ENCODE measurements around the gene SENP6.

SENP6 gene

DNA sequence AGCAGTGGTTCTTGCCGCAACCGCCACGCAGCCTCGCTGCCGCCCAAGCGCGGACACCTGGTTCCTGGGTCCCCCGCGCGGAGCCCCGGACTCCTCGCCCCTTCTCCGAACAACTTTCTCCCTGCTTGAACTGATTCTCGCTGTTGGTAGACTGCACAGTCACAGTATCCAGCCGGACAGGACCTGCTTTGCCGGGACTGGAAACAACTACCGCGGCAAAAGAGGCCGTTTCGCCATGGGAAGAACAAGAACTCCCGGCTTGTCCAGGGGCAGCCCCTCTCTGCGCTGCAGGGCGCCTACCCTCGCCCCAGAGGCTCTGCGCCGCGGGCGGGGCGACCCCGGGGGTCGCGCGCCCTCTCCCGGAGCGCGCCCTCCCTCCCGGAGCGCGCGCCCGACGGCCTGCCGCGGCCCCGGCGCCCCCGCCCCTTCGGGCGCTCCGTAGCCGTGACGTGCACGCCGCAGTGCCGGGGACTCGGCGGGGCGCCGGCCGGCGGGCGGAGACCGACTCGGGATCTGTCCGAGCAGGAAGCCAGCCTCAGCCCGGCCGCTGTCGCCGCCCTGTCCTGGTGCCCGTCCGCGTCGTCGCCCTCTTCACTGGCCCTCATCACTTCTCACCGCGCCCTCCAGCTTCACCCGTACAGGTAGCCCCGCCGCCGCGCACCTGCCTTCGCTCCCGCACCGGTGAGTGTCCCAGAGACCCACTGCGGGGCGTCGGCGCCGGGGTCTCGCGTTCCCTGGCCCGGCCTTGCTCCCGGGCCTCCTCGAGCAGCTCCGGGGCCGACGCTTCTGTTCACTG lies 147.3 kb downstream of the SENP6 start, which contains the start of gene MYO6:
Gene MYO6 (plus strand): TSS at position 497 of the 796 bp plus-strand sequence. CDS start 68,309 bp downstream, outside the sequence.
- DNase-seq: no peak

GRCh38 chr6:75751443-75751842 lies 149.8 kb downstream of the SENP6 start:
- DNase-seq: no peak

DNA sequence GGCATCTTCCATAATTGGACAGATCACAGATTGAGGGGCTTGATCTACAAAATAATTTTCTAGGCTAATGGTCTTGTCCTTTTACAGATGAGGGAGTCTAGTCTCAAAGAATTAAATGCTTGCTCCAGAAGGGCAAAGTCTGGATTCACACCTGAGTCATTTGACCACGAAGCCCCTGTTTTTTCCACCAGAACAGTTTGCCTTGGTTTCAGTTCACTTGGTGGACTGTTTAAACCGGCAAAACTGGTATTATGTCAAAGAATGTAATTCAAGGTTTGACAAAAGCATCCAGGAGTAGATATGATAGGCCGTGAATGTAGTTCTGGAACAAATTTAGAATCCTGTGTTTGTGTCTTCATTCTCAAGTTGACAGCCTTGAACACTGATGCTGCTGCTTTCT lies 150.7 kb downstream of the SENP6 start:
- DNase-seq: no peak

DNA sequence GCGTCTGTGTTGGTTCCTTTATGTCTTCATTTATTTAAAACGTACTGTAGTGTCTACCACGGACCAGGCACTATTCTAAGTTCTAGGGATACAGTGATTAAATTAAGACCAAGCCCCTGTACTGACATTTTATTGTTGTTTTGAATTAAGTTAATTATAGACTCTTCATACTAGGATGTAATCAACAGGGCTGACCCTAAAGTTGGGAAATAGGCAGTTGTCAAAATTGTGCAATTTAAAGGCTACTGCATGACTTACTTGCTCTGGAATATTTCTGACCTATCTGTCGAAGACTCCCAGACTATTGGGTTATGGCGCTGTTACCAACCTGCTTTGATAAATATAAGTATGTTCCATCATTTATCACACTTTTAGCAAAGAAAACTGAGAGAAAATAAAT lies 154.0 kb downstream of the SENP6 start:
- DNase-seq: no peak

DNA sequence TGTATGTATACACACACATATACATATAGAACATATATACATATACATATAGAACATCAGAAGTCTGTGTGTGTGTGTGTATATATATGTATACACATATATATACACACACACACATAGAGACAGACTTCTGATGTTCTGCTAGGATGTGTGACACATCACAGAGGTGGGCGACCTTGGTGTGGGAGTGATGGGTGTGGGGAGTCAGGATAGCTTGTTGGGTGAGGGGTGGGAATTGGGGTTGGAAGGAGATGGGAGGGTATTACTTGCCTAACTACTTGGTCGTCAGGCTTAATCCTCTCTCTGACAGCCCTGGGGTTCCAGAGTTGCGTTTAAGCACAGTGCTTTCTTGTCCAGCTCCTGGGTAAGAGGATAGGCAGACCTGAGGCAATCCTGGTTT lies 155.6 kb downstream of the SENP6 start:
- DNase-seq: no peak

DNA sequence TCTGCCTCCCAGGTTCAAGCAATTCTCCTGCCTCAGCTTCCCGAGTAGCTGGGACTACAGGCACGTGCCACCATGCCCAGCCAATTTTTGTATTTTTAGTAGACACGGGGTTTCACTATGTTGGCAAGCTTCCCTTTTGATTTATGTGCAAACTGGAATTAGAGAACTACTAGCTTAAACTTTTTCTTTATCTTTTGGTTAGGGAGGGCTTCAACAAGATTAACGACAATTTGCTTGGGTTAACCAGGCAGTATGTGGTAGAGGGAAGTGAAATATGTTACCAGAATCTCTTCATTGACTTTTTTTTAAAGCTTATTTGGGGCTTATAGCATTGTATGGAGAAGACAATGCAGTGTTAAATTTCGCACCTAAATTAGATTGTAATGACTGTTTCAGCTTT lies 156.4 kb downstream of the SENP6 start:
- DNase-seq: no peak

DNA sequence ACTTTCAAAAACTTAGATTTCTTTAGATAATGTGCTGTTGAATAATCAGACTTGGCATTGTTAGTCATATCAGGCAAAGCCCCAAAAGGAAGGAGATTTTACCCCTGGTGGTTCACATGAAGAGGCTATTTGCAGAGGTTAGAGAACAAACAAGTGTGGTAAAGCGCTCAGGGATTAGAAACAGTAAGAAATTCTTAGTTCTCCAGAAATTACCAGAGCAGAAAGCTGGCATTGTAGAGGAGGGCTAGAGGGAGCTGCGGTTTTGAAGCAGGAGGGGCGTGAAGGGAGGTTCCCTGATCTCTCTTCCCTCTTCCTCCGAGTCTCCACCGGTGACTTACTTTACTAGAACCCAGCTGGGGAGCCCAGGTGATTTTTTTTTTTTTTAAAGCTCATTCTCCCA lies 157.5 kb downstream of the SENP6 start:
- DNase-seq: no peak

GRCh38 chr6:75760320-75760719 lies 158.6 kb downstream of the SENP6 start:
- no peak for DNase-seq

DNA sequence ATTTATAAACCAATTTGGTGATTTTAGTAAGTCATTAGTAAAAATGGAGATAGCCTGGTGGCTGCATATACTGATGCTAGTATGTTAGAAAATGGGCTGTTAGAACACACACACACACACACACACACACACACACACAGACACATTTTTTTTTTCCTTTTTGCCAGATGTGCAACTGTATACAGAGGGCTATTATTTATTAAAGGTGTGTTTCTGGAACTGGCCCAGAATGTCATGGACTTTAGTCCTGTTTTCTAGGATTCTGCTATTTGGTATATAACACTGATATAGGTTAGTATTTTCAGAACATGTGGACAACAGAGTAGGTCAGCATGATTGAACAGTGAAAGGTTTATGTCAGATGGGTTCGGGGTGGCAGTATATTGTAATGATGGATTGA lies 159.8 kb downstream of the SENP6 start:
- DNase-seq: no peak

GRCh38 chr6:75762063-75762462 lies 160.4 kb downstream of the SENP6 start:
- no peak for DNase-seq

DNA sequence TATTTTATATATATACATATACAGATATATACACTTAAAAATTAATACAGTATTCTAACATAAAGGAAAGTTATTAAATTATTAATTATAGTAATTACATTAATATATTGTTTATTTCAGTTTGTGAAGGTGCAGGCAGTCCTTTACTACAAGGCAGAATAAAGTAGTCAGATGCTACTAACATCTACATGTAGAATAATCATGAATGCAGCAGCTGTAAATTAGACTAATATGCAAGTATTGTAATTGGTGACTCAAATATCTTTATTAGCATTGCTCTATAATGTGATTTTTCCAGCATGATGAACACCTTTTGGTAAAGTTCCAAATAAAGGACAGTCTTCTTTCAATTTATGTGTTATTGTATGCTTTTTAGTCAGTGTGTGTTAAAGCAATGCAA lies 164.7 kb downstream of the SENP6 start:
- DNase-seq: no peak

All from NCI-H446 (cell line).